DMS153 treated with DMSO at 0.1 percent for 48 hours (cell line): ENCODE data around the gene TMCC1.
"Not testable (repeated sequence)": the region's sequence is repeated elsewhere in the genome, so short reads cannot be mapped to it uniquely, and the experiment has no call there.

Experiments
- DNase-seq: peaks from one replicate; lab custom pipeline; 2025; ENCODE audit not compliant: unreplicated experiment; lab: John Stamatoyannopoulos, UW

The TMCC1 gene

GRCh38 chr3:129777806-129778205 lies 115.7 kb downstream of the TMCC1 start:
- no peak for DNase-seq

DNA sequence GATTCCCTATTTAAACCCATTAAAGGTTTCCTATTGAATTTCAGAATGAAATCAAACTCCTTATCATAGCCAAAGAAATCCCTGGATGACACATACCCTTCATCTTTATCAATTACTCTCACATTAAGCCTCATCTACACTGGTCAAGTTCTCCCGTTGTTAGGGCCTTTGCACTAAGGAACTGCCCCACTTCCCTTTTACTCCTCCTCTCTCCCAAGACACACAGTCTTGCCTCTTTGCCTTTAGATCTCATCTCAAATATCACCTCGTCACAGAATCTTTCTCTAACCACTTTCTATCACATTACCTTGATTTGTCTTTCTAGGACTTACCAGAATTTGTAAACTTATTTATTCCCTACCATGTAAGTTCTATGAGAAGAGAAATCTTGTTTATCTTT lies 117.6 kb downstream of the TMCC1 start:
- no peak for DNase-seq

GRCh38 chr3:129773691-129774663 lies 119.5 kb downstream of the TMCC1 start:
- no peak for DNase-seq

- DNase-seq, result no peak
Observed at GRCh38 chr3:129770604-129771003, 122.9 kb downstream of the TMCC1 start.

GRCh38 chr3:129769616-129770015 lies 123.9 kb downstream of the TMCC1 start:
- DNase-seq, result no peak

DNA sequence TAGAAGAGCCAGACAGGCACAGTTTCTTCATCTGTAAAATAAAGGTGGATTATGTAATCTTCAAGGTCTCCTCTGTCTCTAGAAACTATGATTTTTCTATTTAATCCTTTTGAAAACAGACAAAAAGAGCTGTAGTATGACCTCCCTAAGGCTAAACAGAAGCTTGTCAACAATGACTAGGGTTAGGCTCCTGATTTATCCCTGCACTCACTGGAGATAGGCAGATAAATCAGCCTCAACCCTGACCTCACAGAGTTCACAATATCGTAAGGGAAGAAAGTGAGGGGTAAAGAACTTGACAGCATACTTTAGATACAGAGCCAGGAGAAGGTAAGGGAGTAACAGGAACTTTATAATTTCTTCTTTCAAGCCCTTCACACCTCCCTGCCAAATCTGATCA lies 124.8 kb downstream of the TMCC1 start:
- no peak for DNase-seq

- no peak for DNase-seq
Observed at GRCh38 chr3:129766135-129766534, 127.4 kb downstream of the TMCC1 start.

GRCh38 chr3:129764090-129764489 lies 129.4 kb downstream of the TMCC1 start:
- DNase-seq, result no peak

GRCh38 chr3:129758785-129759320 lies 134.7 kb downstream of the TMCC1 start:
- DNase-seq, result no peak

DNA sequence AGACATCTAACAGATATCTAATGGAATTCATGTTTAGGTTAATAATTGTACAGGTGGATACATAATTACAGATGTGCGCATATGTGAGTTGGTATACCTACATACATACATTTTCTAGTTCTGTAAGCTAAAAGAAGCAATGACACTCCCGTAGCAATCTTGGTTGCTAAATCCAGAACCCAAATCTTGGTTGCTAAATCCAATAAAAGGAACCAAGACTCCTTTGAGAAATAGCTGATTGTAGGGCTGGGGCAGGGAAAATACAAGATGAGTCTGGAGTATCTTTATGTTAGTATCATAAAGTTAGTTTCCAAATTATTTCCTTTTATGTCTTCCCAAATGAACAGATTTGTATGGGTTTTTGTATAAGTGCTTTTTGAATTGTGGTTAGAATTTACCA lies 135.2 kb downstream of the TMCC1 start:
- no peak for DNase-seq

DNA sequence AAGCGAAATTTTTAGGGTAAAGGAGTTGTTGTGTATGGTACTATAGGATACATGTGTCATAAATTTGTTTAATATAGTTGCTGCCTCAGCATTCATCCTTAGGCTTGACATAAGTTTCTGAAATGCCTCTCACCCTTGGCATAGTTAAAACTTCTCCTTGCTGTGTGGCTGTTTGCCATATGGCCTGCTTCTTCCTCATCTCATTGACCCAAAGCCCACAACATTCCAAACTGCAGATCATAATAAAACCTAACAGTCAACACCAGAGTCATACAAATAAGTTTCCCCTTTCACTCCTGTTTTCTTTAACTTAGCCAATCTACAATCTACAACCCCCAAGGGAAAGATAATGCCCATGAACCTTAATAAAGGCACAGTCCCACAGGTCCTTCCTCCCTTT lies 136.6 kb downstream of the TMCC1 start:
- DNase-seq, result no peak

DNA sequence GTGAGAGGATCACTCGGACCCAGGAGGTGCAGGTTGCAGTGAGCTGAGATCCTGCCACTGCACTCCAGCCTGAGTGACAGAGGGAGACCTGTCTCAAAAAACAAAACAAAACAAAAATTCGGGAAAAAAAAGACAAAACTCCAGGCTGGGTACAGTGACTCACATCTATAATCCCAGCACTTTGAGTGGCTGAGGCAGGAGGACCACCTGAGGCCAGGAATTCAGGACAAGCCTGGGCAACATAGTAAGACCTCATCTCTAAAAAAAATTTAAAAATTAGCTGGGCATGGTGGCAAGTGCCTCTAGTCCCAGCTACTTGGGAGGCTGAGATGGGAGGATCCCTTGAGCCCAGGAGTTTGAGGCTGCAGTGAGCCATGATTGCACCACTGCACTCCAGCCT lies 142.4 kb downstream of the TMCC1 start:
- DNase-seq, result not testable (repeated sequence)

DNA sequence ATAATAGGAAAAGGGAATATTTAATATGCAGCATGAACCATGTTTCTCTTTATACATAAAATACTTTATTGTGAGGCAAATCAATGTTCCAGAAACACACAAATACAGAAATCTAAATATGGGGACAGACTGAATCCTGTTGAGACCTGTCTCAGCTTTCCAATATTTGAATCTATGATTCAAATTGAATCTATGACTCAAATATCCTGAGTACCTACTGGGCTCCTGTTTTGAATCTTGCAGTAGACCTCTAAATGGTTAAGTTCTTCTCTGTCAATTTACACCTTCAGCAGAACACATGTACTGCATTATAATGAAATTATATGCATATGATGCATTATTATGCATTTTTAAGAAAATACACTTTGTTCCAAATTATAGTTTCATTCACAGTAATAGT lies 143.8 kb downstream of the TMCC1 start:
- no peak for DNase-seq

GRCh38 chr3:129747992-129748391 lies 145.5 kb downstream of the TMCC1 start:
- no peak for DNase-seq

- no peak for DNase-seq
Observed at GRCh38 chr3:129747136-129747535, 146.4 kb downstream of the TMCC1 start.

GRCh38 chr3:129746629-129747028 lies 146.9 kb downstream of the TMCC1 start:
- DNase-seq, result no peak

DNA sequence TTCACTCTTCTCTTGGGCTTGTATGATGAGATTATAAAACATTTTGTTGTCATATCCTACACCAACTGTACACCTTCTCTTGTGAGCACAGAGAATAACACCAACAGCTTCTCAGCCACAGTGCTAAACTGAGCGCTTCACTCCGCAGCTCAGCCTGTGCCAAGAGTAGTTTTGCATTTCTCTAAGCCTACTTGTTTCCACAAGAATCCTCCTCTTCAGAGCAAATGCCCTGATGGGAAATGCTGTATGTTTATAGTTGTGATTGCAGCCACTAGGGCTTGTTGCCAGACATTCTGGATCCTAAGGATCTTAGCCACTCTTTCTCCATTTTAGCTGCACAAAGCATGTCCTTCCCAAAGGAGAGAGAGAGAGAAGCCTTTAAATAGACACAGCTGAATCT lies 148.3 kb downstream of the TMCC1 start:
- DNase-seq, result no peak

DNA sequence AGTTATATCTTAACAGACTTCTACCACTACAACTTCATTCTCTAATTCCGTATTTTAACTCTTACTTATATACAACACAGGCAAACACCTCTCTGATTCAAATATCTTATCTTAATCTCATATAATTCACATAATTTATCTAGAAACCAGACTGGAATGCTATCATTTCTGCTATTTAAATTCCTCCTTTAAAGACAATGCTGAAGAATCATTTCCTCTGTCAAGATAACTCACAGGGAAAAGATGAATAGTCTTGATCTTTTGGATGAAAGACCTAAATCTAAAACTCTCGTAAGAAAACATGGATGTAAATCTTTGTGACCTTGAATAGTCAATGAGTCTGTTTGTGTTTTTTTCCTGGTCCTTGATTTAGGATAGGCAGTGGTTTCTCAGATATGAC lies 151.7 kb downstream of the TMCC1 start:
- DNase-seq, result no peak

DNA sequence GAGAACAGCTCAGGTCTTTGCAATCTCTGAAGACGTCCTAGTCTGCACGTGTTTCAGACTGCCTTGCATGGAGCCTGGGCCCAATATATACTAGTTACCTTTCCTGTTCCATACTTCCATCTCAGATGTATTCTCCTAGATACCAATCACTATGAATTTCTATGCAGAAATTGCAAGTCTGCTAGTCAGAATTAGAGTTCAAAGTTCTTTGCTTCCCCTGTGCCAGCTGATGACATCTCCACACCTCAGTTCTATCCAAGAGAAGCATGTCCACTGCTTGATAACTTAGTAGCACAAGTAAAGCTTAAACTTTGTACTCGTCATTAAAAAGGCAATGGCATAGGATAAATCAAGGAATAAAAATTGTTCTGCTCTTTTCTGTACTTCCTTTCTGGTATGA lies 153.4 kb downstream of the TMCC1 start:
- no peak for DNase-seq

GRCh38 chr3:129739634-129740033 lies 153.9 kb downstream of the TMCC1 start:
- DNase-seq, result no peak

GRCh38 chr3:129738172-129738571 lies 155.3 kb downstream of the TMCC1 start:
- DNase-seq, result no peak

GRCh38 chr3:129736070-129736469 lies 157.4 kb downstream of the TMCC1 start:
- DNase-seq, result no peak

GRCh38 chr3:129735638-129736037 lies 157.9 kb downstream of the TMCC1 start:
- DNase-seq, result no peak
